Activated CD8-positive, alpha-beta memory T cell treated with anti-CD3 and anti-CD28 coated beads, Interleukin-2, amount 50 U/mL, for 24 hours (primary cell): Measurements from ENCODE around the gene ZBTB8OS.
"Not testable (repeated sequence)": the region's sequence is repeated elsewhere in the genome, so short reads cannot be mapped to it uniquely, and the experiment has no call there.

Experiments used
- DNase-seq: peaks from one replicate; pipeline ENCODE4 v3.0.0-alpha.2; 2020; ENCODE audit errors: extremely low read depth

The ZBTB8OS gene

GRCh38 chr1:32650752-32651460 is 556 bp upstream of the ZBTB8OS start, which contains the start of gene RBBP4:
RBBP4 (plus strand) TSS chr1:32651208; CDS start chr1:32651307, 99 bp downstream.
- DNase-seq, result peak; percentile 93

GRCh38 chr1:32647308-32648134 is 2.8 kb downstream of the ZBTB8OS start:
- no peak for DNase-seq

- DNase-seq, result no peak
Observed at GRCh38 chr1:32644426-32644825, 5.9 kb downstream of the ZBTB8OS start.

GRCh38 chr1:32642292-32642827 is 8.0 kb downstream of the ZBTB8OS start:
- not testable (repeated sequence) for DNase-seq

DNA sequence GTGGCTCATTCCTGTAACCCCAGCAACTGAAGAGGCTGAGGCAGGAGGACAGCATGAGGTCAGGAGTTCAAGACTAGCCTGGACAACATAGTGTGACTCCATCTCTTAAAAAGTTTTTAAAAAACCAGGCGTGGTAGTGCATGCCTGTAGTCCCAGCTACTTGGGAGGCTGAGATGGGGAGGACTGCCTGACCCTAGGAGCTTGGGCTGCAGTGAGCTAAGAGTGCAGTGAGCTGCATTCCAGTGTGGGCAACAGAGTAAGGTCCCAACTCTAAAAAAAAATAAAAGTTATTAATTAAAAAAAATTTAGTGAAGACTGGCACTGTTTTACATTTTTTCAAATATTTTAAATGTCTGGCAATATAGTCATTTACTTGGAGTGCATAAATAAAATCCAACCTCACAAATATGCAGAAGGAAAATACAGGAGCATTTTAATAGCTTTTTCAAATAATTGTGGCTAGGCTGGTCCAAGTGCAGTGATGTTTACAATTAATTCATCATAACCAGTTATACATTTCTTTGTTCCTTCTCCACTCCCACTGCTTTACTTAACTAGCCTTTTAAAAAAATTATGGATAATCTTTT is 10.8 kb downstream of the ZBTB8OS start:
- no peak for DNase-seq

- no peak for DNase-seq
Observed at GRCh38 chr1:32636914-32637645, 13.3 kb downstream of the ZBTB8OS start.

DNA sequence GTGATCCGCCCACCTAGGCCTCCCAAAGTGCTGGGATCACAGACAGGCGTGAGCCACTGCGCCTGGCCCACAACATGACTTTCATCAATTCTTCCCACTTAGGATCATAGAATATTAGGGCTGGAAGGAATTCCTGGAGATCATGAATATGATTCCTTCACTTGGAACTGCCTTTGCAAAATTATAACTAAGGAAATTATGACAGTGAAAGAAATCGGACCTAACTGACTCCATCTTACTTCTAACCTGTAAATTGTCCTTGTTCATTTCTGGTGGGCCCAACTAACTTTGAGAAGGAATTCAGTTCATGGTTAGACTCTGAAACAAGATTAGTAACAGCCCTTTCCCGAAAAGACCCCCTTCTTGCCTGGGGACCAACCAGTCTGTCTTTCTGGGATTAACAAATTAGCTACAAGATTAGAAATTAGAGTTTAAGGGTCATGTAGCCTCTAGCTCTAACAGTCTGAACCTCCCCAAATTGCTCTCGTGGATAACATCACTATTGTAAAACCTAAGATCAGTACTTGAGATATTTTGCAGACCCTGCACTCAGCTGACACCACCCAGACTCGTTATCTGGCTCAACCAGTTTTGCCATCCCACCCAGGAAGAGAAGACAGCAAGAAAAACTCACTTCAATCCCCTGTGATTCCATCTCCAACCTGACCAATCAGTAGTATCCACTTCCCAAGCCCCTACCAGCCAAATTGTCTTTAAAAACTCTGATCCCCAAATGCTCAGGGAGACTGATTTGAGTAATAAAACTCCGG is 14.7 kb downstream of the ZBTB8OS start:
- DNase-seq, result no peak

DNA sequence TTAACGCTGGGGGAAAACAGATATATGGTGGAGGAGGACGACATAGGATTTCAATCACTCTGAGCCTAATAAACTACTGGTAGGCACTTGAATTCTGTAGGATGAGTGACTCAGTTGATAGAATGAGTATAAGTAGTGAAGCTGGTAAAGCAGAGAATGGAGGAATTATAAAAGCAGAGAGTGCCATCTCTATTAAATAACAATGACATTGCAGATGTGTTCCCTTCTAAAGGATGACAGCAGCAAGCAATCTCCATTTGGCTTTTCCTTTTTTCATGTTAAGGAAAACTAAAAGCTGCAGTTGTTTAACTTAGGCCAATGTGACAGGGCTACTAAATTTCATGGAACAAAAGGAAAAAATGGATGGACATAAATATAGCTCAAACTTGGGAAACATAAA is 17.5 kb downstream of the ZBTB8OS start:
- no peak for DNase-seq

- DNase-seq, result not testable (repeated sequence)
Observed at GRCh38 chr1:32630173-32630572, 20.2 kb downstream of the ZBTB8OS start.

DNA sequence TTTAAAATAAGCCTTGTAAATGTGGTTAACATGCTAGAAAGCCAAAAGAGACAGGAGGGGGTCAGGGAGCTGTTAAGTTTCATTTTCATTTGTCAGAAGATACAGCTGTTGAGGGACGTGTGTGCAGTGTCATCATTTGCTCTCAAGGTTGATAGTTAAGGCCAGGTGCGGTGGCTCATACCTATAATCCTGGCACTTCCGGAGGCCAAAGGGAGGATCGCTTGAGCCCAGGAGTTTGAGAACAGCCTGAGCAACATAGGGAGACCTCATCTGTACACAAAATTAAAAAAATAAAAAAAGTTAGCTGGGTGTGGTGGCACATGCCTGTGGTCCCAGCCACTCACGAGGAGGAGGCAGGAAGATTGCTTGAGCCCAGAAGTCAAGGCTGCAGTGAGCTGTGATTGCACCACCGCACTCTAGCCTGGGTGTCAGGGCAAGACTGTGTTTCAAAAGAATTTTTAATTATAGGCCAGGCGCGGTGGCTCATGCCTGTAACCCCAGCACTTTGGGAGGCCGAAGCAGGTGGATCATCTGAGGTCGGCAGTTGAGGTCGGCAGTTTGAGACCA is 22.7 kb downstream of the ZBTB8OS start:
- DNase-seq, result no peak

DNA sequence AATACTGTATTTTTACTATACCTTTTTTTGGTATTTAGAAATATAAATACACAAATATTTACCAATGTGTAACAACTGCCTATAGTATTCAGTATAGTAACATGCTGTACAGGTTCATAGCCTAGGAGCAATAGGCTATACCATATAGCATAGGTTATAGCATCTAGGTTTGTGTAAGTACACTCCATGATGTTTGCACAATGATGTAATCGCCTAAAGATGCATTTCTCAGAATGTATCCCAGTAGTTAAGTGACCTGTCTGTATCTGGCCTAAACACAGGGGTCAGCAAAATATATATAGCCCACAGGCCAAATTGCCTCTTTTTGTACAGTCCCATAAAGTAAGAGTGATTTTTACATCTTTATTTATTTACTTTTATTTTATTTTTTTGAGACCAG is 24.2 kb downstream of the ZBTB8OS start:
- no peak for DNase-seq

DNA sequence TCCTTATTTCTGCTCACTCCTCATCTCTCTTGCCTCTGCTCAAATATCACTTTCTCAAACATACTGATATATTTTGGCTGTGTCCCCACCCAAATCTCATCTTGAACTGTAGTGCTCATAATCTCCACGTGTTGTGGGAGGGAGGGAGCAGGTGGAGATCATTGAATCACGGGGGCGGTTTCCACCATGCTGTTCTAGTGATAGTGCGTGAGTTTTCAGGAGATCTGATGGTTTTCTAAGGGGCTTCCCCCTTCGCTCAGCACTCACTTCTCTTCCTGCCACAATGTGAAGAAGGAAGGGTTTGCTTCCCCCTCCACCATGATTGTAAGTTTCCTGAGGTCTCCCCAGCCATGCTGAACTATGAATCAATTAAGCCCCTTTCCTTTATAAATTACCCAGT is 26.6 kb downstream of the ZBTB8OS start:
- no peak for DNase-seq

- no peak for DNase-seq
Observed at GRCh38 chr1:32622806-32623681, 27.3 kb downstream of the ZBTB8OS start.

- DNase-seq, result no peak
Observed at GRCh38 chr1:32622205-32622604, 28.1 kb downstream of the ZBTB8OS start.

GRCh38 chr1:32619701-32620485 is 30.5 kb downstream of the ZBTB8OS start:
- no peak for DNase-seq

DNA sequence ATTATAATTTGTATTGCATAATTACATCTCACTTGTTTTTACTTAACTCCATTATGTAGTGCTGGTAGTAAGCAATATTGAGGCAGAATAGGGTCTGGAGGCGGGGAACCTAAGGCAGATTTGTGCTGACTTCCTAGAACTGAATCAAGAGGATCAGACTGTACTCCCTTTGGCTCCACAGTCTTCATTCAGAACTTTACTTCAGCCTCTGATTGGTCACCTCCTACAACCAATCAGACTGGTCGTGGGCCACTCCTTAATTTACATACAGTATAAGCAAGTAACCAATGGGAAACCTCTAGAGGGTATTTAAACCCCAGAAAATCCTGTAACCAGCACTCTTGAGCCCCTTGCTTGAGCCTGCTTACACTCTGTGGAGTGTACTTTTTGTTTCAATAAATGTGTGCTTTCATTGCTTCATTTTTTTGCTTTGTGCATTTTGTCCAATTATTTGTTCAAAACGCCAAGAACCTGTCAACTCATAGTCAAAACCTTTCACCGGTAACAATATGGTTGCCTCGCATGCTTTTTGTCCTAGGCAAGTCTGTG is 31.6 kb downstream of the ZBTB8OS start:
- no peak for DNase-seq

GRCh38 chr1:32613472-32613871 is 36.9 kb downstream of the ZBTB8OS start:
- no peak for DNase-seq

DNA sequence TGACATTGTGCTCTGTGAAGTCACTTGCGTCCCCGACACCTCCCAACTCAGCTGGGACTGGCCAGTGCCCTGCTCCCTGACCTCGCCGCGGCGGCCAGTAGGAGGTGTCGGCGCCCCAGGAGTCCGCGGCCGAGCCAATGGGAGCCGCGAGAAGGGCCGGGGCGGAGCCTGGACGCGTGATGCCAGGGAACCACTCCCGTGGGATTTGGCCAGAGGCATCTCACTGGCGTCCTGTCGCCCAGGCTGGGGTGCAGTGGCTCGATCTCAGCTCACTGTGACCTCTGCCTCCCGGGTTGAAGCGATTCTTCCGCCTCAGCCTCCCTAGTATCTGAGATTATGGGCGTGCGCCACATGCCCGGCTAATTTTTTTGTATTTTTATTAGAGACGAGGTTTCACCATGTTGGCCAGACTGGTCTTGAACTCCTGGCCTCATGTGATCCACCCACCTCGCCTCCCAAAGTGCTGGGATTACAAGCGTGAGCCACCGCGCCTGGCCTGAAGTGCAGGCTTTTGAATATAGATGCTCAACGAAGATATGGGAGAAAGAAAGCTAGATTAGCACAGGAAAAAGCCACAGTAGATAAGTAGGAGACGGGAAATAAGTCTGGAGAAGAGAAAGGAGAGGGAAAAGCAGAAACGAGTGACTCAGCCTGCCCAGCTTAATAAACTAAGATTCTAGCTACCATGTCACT is 38.0 kb downstream of the ZBTB8OS start:
- DNase-seq, result no peak
